ENCODE results near the gene SRC. TPM values are rescaled to one million over a fixed set of nuclear protein-coding genes. Genes with fewer than 3 reads are reported as not detected.

Gene SRC
- total RNA-seq, 2 experiments from 2014 or later = 2.6 to 2.7 TPM

GRCh38 chr20:37439223-37439933, 93.4 kb downstream of the SRC start:
- no peaks in the 10 kb centered on the region for H3K4me1 Mint-ChIP-seq
- no peak overlapping the region for H3K4me3 Mint-ChIP-seq
- CTCF ChIA-PET = no interaction called here
- no peaks in the 10 kb centered on the region for H3K27me3 Mint-ChIP-seq
- no peaks in the 10 kb centered on the region for H3K36me3 Mint-ChIP-seq (ENCODE audit: low read depth)
- POLR2A ChIA-PET = no interaction called here
- no peaks in the 10 kb centered on the region for H3K9me3 Mint-ChIP-seq
- no peak for DNase-seq
- H3K27ac Mint-ChIP-seq = no peak overlapping the region

- no peak overlapping the region for H3K4me3 Mint-ChIP-seq
- no peaks in the 10 kb centered on the region for H3K36me3 Mint-ChIP-seq (ENCODE audit: low read depth)
- no peaks in the 10 kb centered on the region for H3K4me1 Mint-ChIP-seq
- ChIA-PET CTCF (no interaction called here), POLR2A (no interaction called here)
- H3K27ac Mint-ChIP-seq = no peak overlapping the region
- no peaks in the 10 kb centered on the region for H3K9me3 Mint-ChIP-seq
- no peak for DNase-seq
- H3K27me3 Mint-ChIP-seq = no peaks in the 10 kb centered on the region
These were observed 95.1 kb downstream of the SRC start for GRCh38 chr20:37441023-37441422.

- Mint-ChIP-seq H3K27ac (no peak overlapping the region), H3K4me3 (no peak overlapping the region), H3K4me1 (no peaks in the 10 kb centered on the region), H3K36me3 (ENCODE audit: low read depth) (no peaks in the 10 kb centered on the region), H3K9me3 (no peaks in the 10 kb centered on the region), H3K27me3 (no peaks in the 10 kb centered on the region)
- CTCF ChIA-PET = no interaction called here
- no peak for DNase-seq
- POLR2A ChIA-PET = no interaction called here
These were observed 96.6 kb downstream of the SRC start for GRCh38 chr20:37442547-37442946.

GRCh38 chr20:37442986-37443385, 97.0 kb downstream of the SRC start:
- no peak overlapping the region for H3K27ac Mint-ChIP-seq
- ChIA-PET CTCF (no interaction called here), POLR2A (no interaction called here)
- H3K4me1 Mint-ChIP-seq = no peaks in the 10 kb centered on the region
- no peak for DNase-seq
- no peaks in the 10 kb centered on the region for H3K27me3 Mint-ChIP-seq
- H3K9me3 Mint-ChIP-seq = no peaks in the 10 kb centered on the region
- H3K4me3 Mint-ChIP-seq = no peak overlapping the region
- H3K36me3 Mint-ChIP-seq (ENCODE audit: low read depth) = no peaks in the 10 kb centered on the region

- Mint-ChIP-seq H3K36me3 (ENCODE audit: low read depth) (no peaks in the 10 kb centered on the region), H3K4me1 (no peaks in the 10 kb centered on the region), H3K9me3 (no peaks in the 10 kb centered on the region), H3K27me3 (no peaks in the 10 kb centered on the region), H3K27ac (no peak overlapping the region), H3K4me3 (no peak overlapping the region)
- no peak for DNase-seq
- POLR2A ChIA-PET = no interaction called here
- CTCF ChIA-PET = no interaction called here
These were observed 97.7 kb downstream of the SRC start for GRCh38 chr20:37443596-37443995.

GRCh38 chr20:37445041-37445440, 99.1 kb downstream of the SRC start:
- no peak for DNase-seq
- ChIA-PET CTCF (no interaction called here), POLR2A (no interaction called here)
- Mint-ChIP-seq H3K27me3 (no peaks in the 10 kb centered on the region), H3K9me3 (no peaks in the 10 kb centered on the region), H3K4me3 (no peak overlapping the region), H3K4me1 (no peaks in the 10 kb centered on the region), H3K27ac (no peak overlapping the region), H3K36me3 (ENCODE audit: low read depth) (no peaks in the 10 kb centered on the region)

GRCh38 chr20:37446286-37447032, 100.5 kb downstream of the SRC start:
- Mint-ChIP-seq H3K4me1 (no peaks in the 10 kb centered on the region), H3K36me3 (ENCODE audit: low read depth) (no peaks in the 10 kb centered on the region), H3K9me3 (no peaks in the 10 kb centered on the region), H3K27ac (no peak overlapping the region), H3K27me3 (no peaks in the 10 kb centered on the region), H3K4me3 (no peak overlapping the region)
- DNase-seq = no peak
- CTCF ChIA-PET = no interaction called here
- POLR2A ChIA-PET = no interaction called here

- ChIA-PET POLR2A (no interaction called here), CTCF (no interaction called here)
- H3K4me1 Mint-ChIP-seq = no peaks in the 10 kb centered on the region
- no peaks in the 10 kb centered on the region for H3K36me3 Mint-ChIP-seq (ENCODE audit: low read depth)
- H3K27me3 Mint-ChIP-seq = no peaks in the 10 kb centered on the region
- no peaks in the 10 kb centered on the region for H3K9me3 Mint-ChIP-seq
- H3K27ac Mint-ChIP-seq = no peak overlapping the region
- no peak overlapping the region for H3K4me3 Mint-ChIP-seq
- no peak for DNase-seq
These were observed 101.7 kb downstream of the SRC start for GRCh38 chr20:37447688-37448087.

- no peak for DNase-seq
- POLR2A ChIA-PET = no interaction called here
- Mint-ChIP-seq H3K9me3 (no peaks in the 10 kb centered on the region), H3K36me3 (ENCODE audit: low read depth) (no peaks in the 10 kb centered on the region), H3K4me3 (no peak overlapping the region), H3K4me1 (no peaks in the 10 kb centered on the region), H3K27ac (no peak overlapping the region), H3K27me3 (no peaks in the 10 kb centered on the region)
- CTCF ChIA-PET = no interaction called here
These were observed 103.3 kb downstream of the SRC start for GRCh38 chr20:37449276-37449675.

GRCh38 chr20:37450344-37450743, 104.4 kb downstream of the SRC start:
- Mint-ChIP-seq H3K27me3 (no peaks in the 10 kb centered on the region), H3K4me3 (no peak overlapping the region), H3K9me3 (no peaks in the 10 kb centered on the region), H3K36me3 (ENCODE audit: low read depth) (no peaks in the 10 kb centered on the region), H3K4me1 (no peaks in the 10 kb centered on the region), H3K27ac (no peak overlapping the region)
- CTCF ChIA-PET = no interaction called here
- no peak for DNase-seq
- POLR2A ChIA-PET = no interaction called here

- peaks cover 3% of the 10 kb centered on the region for H3K9me3 Mint-ChIP-seq
- POLR2A ChIA-PET = no interaction called here
- H3K27ac Mint-ChIP-seq = no peak overlapping the region
- no peaks in the 10 kb centered on the region for H3K36me3 Mint-ChIP-seq (ENCODE audit: low read depth)
- DNase-seq = no peak
- no peaks in the 10 kb centered on the region for H3K4me1 Mint-ChIP-seq
- no peak overlapping the region for H3K4me3 Mint-ChIP-seq
- H3K27me3 Mint-ChIP-seq = no peaks in the 10 kb centered on the region
- CTCF ChIA-PET = no interaction called here
These were observed 105.7 kb downstream of the SRC start for GRCh38 chr20:37451616-37452015.

- Mint-ChIP-seq H3K9me3 (peaks cover 6% of the 10 kb centered on the region), H3K36me3 (ENCODE audit: low read depth) (no peaks in the 10 kb centered on the region), H3K4me1 (no peaks in the 10 kb centered on the region), H3K27ac (no peak overlapping the region), H3K4me3 (no peak overlapping the region), H3K27me3 (no peaks in the 10 kb centered on the region)
- ChIA-PET POLR2A (no interaction called here), CTCF (no interaction called here)
- no peak for DNase-seq
These were observed 106.3 kb downstream of the SRC start for GRCh38 chr20:37452236-37452635.

- Mint-ChIP-seq H3K9me3 (peaks cover 6% of the 10 kb centered on the region), H3K4me1 (no peaks in the 10 kb centered on the region), H3K27me3 (no peaks in the 10 kb centered on the region), H3K27ac (no peak overlapping the region), H3K36me3 (ENCODE audit: low read depth) (no peaks in the 10 kb centered on the region), H3K4me3 (no peak overlapping the region)
- ChIA-PET POLR2A (no interaction called here), CTCF (no interaction called here)
- no peak for DNase-seq
These were observed 107.3 kb downstream of the SRC start for GRCh38 chr20:37453288-37453687.

- no peaks in the 10 kb centered on the region for H3K27me3 Mint-ChIP-seq
- H3K4me3 Mint-ChIP-seq = no peak overlapping the region
- POLR2A ChIA-PET = no interaction called here
- DNase-seq = no peak
- no peaks in the 10 kb centered on the region for H3K4me1 Mint-ChIP-seq
- H3K36me3 Mint-ChIP-seq (ENCODE audit: low read depth) = no peaks in the 10 kb centered on the region
- H3K27ac Mint-ChIP-seq = no peak overlapping the region
- CTCF ChIA-PET = no interaction called here
- peaks cover 6% of the 10 kb centered on the region for H3K9me3 Mint-ChIP-seq
These were observed 107.9 kb downstream of the SRC start for GRCh38 chr20:37453836-37454235.
